ENCODE measurements around the gene RNU6-1.

The RNU6-1 gene

GRCh38 chr15:67839929-67840748, at the start of gene RNU6-1:
TSS of gene RNU6-1 (minus strand) at chr15:67840045.
- peak within 1 kb of the TSS; percentile 98 for H3K4me3 ChIP-seq (ENCODE audit: low read depth, low read length)

GRCh38 chr15:67887776-67888175, 47.9 kb upstream of the RNU6-1 start:
- H3K4me3 ChIP-seq (ENCODE audit: low read depth, low read length): no peak overlapping the region

- no peak overlapping the region for H3K4me3 ChIP-seq (ENCODE audit: low read depth, low read length)
Observed at GRCh38 chr15:67885861-67886260, 46.0 kb upstream of the RNU6-1 start.

GRCh38 chr15:67885175-67885523, 45.3 kb upstream of the RNU6-1 start:
- peak overlapping the region; percentile 28 for H3K4me3 ChIP-seq (ENCODE audit: low read depth, low read length)

- peak overlapping the region; percentile 28 for H3K4me3 ChIP-seq (ENCODE audit: low read depth, low read length)
Observed at GRCh38 chr15:67884514-67885174, 44.8 kb upstream of the RNU6-1 start.

GRCh38 chr15:67884009-67884408, 44.2 kb upstream of the RNU6-1 start:
- peak overlapping the region; percentile 28 for H3K4me3 ChIP-seq (ENCODE audit: low read depth, low read length)

GRCh38 chr15:67883234-67883773, 43.5 kb upstream of the RNU6-1 start:
- no peak overlapping the region for H3K4me3 ChIP-seq (ENCODE audit: low read depth, low read length)

- no peak overlapping the region for H3K4me3 ChIP-seq (ENCODE audit: low read depth, low read length)
Observed at GRCh38 chr15:67882487-67883233, 42.8 kb upstream of the RNU6-1 start.

- H3K4me3 ChIP-seq (ENCODE audit: low read depth, low read length): no peak overlapping the region
Observed at GRCh38 chr15:67880651-67881182, 40.9 kb upstream of the RNU6-1 start.

- no peak overlapping the region for H3K4me3 ChIP-seq (ENCODE audit: low read depth, low read length)
Observed at GRCh38 chr15:67879440-67880129, 39.7 kb upstream of the RNU6-1 start.

- no peak overlapping the region for H3K4me3 ChIP-seq (ENCODE audit: low read depth, low read length)
Observed at GRCh38 chr15:67878712-67879206, 38.9 kb upstream of the RNU6-1 start.

GRCh38 chr15:67873777-67874176, 33.9 kb upstream of the RNU6-1 start:
- H3K4me3 ChIP-seq (ENCODE audit: low read depth, low read length): no peak overlapping the region

GRCh38 chr15:67870868-67871408, 31.1 kb upstream of the RNU6-1 start:
- H3K4me3 ChIP-seq (ENCODE audit: low read depth, low read length): no peak overlapping the region

GRCh38 chr15:67869701-67870100, 29.9 kb upstream of the RNU6-1 start:
- no peak overlapping the region for H3K4me3 ChIP-seq (ENCODE audit: low read depth, low read length)

- no peak overlapping the region for H3K4me3 ChIP-seq (ENCODE audit: low read depth, low read length)
Observed at GRCh38 chr15:67865766-67866165, 25.9 kb upstream of the RNU6-1 start.

GRCh38 chr15:67865331-67865730, 25.5 kb upstream of the RNU6-1 start:
- no peak overlapping the region for H3K4me3 ChIP-seq (ENCODE audit: low read depth, low read length)

- no peak overlapping the region for H3K4me3 ChIP-seq (ENCODE audit: low read depth, low read length)
Observed at GRCh38 chr15:67863442-67863987, 23.7 kb upstream of the RNU6-1 start.

- no peak overlapping the region for H3K4me3 ChIP-seq (ENCODE audit: low read depth, low read length)
Observed at GRCh38 chr15:67862750-67863441, 23.1 kb upstream of the RNU6-1 start.

GRCh38 chr15:67861983-67862382, 22.1 kb upstream of the RNU6-1 start:
- no peak overlapping the region for H3K4me3 ChIP-seq (ENCODE audit: low read depth, low read length)

All from iPS-11a (cell line).